ENCODE measurements around the gene COG5. TPM values are rescaled to one million over a fixed set of nuclear protein-coding genes. Genes with fewer than 3 reads are reported as not detected.

COG5 gene
- total RNA-seq, 1 donor from 2014 or later: 36.3 TPM

GRCh38 chr7:107312418-107312817, 251.3 kb downstream of the COG5 start:
- DNase-seq (ENCODE audit: low read depth): peak; percentile 43
- no peaks in the 10 kb centered on the region for H3K27me3 ChIP-seq (ENCODE audit: control insufficient read depth, insufficient read depth, low read length)
- no peak for TF ChIP-seq CTCF (IDR thresholded peaks at IDR 0.05; ENCODE audit: insufficient read depth, low read length, severe bottlenecking)
- FAIRE-seq: no peak
- H3K4me3 ChIP-seq (ENCODE audit: low read depth, low read length): no peak overlapping the region
- no peaks in the 10 kb centered on the region for H3K36me3 ChIP-seq (ENCODE audit: control insufficient read depth, insufficient read depth, low read length)

DNA sequence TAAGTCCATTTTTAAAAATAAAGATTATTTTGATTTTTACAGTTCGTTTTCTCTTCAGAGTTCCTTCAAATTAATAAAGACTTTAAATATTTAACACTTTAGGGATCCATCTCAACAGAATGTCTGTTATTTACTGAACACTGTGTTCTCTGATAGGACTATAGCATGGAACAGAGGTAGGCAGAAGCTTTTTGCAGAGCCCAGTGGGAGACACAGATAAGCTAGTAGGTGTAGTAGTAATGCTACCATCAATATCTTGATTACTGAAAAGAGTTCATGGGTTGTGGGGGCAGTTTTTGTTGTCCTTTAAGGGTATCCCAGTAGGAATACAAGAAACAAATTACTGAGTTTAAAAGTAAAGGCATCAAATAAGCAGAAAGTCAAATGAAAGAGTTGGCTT, 254.4 kb downstream of the COG5 start:
- Histone ChIP-seq H3K36me3 (ENCODE audit: control insufficient read depth, insufficient read depth, low read length) (no peaks in the 10 kb centered on the region), H3K27me3 (ENCODE audit: control insufficient read depth, insufficient read depth, low read length) (no peaks in the 10 kb centered on the region), H3K4me3 (ENCODE audit: low read depth, low read length) (no peak overlapping the region)
- no peak for TF ChIP-seq CTCF (IDR thresholded peaks at IDR 0.05; ENCODE audit: insufficient read depth, low read length, severe bottlenecking)
- no peak for FAIRE-seq
- no peak for DNase-seq (ENCODE audit: low read depth)

DNA sequence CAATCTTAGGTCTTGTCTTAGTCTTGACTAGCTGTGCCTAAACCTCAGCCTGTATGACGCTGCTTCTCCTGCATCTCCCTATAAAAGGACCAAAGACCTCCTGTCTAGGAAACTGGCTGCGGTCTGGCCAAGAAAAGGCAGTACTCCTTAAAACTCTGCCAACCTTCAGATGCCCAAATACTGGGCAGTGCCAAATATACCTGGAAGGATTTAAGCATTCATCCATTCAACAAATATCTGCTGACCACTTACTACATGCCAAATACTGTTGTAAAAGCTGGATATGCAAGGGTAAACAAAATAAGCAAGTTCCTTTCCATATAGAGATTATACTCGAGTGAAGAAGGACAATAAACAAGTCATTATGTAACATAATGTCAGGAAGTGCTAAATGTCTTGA, 259.1 kb downstream of the COG5 start:
- H3K27me3 ChIP-seq (ENCODE audit: control insufficient read depth, insufficient read depth, low read length): no peaks in the 10 kb centered on the region
- no peak overlapping the region for H3K4me3 ChIP-seq (ENCODE audit: low read depth, low read length)
- FAIRE-seq (no peak), DNase-seq (ENCODE audit: low read depth) (no peak)
- no peak for TF ChIP-seq CTCF (IDR thresholded peaks at IDR 0.05; ENCODE audit: insufficient read depth, low read length, severe bottlenecking)
- H3K36me3 ChIP-seq (ENCODE audit: control insufficient read depth, insufficient read depth, low read length): no peaks in the 10 kb centered on the region

GRCh38 chr7:107304063-107304462, 259.7 kb downstream of the COG5 start:
- DNase-seq (ENCODE audit: low read depth): no peak
- no peak overlapping the region for H3K4me3 ChIP-seq (ENCODE audit: low read depth, low read length)
- no peak for FAIRE-seq
- no peak for TF ChIP-seq CTCF (IDR thresholded peaks at IDR 0.05; ENCODE audit: insufficient read depth, low read length, severe bottlenecking)
- no peaks in the 10 kb centered on the region for H3K27me3 ChIP-seq (ENCODE audit: control insufficient read depth, insufficient read depth, low read length)
- no peaks in the 10 kb centered on the region for H3K36me3 ChIP-seq (ENCODE audit: control insufficient read depth, insufficient read depth, low read length)

DNA sequence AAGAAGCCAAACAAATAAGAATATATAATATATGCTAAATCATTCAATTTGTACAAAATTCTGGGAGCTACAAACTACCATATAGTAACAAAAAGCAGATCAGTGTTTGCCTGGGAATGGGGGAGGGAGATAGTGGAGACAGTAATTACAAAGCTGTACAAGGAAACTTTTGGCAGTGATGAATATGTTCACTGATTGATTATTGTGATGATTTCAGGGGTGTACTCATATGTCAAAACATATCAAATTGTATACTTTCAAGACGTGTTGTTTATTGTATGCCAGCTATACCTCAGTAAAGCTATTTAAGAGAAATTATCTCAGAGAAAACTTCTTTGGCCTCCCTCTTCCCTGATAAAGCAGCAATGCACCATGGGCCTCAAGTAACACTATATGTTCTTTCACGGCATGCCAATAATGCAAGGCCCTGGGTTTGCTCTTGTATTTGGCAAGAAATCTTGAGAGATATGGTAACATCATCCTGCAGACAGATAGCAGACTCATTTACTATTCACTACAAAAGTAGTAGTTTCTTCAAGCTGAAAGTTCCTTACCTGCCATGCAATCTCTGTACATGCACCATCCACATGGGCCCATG, 261.4 kb downstream of the COG5 start:
- DNase-seq (ENCODE audit: low read depth) (no peak), FAIRE-seq (no peak)
- Histone ChIP-seq H3K4me3 (ENCODE audit: low read depth, low read length) (no peak overlapping the region), H3K36me3 (ENCODE audit: control insufficient read depth, insufficient read depth, low read length) (no peaks in the 10 kb centered on the region), H3K27me3 (ENCODE audit: control insufficient read depth, insufficient read depth, low read length) (no peaks in the 10 kb centered on the region)
- TF ChIP-seq CTCF (IDR thresholded peaks at IDR 0.05; ENCODE audit: insufficient read depth, low read length, severe bottlenecking): no peak

DNA sequence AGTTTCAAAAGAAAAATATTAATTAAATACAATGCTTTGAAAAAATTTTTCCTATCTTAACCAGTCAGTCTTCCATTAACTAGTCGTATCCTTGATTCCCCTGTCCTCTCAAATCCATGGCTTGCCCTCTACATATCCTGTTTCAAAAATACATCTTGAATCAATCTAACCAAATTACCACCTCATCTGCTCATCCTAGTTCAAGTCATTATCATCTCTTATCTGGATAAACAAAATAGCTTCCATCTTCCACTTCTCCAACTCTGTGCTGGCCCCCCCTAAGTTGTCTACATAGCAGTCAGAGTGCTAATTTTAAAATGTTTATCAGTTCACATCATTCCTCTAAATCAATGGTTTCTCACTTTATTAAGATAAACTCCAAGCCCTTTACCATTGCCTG, 269.5 kb downstream of the COG5 start:
- FAIRE-seq: no peak

More for the DNA sequence above, 269.5 kb downstream of the COG5 start:
- Histone ChIP-seq H3K36me3 (ENCODE audit: control insufficient read depth, insufficient read depth, low read length) (peaks cover 1% of the 10 kb centered on the region), H3K4me3 (ENCODE audit: low read depth, low read length) (no peak overlapping the region), H3K27me3 (ENCODE audit: control insufficient read depth, insufficient read depth, low read length) (no peaks in the 10 kb centered on the region)
- no peak for TF ChIP-seq CTCF (IDR thresholded peaks at IDR 0.05; ENCODE audit: insufficient read depth, low read length, severe bottlenecking)
- no peak for DNase-seq (ENCODE audit: low read depth)

Data from bronchial epithelial cell (primary cell).